HG03571 (cell line): Measurements from ENCODE around the gene TNRC6C.
"Not testable (repeated sequence)": the region's sequence is repeated elsewhere in the genome, so short reads cannot be mapped to it uniquely, and the experiment has no call there.

ENCODE experiments used
- ATAC-seq: cut with Tn5 transposase; IDR thresholded peaks from one replicate; pipeline ENCODE4 v1.9.1; 2021; ENCODE audit not compliant: unreplicated experiment

TNRC6C gene

DNA sequence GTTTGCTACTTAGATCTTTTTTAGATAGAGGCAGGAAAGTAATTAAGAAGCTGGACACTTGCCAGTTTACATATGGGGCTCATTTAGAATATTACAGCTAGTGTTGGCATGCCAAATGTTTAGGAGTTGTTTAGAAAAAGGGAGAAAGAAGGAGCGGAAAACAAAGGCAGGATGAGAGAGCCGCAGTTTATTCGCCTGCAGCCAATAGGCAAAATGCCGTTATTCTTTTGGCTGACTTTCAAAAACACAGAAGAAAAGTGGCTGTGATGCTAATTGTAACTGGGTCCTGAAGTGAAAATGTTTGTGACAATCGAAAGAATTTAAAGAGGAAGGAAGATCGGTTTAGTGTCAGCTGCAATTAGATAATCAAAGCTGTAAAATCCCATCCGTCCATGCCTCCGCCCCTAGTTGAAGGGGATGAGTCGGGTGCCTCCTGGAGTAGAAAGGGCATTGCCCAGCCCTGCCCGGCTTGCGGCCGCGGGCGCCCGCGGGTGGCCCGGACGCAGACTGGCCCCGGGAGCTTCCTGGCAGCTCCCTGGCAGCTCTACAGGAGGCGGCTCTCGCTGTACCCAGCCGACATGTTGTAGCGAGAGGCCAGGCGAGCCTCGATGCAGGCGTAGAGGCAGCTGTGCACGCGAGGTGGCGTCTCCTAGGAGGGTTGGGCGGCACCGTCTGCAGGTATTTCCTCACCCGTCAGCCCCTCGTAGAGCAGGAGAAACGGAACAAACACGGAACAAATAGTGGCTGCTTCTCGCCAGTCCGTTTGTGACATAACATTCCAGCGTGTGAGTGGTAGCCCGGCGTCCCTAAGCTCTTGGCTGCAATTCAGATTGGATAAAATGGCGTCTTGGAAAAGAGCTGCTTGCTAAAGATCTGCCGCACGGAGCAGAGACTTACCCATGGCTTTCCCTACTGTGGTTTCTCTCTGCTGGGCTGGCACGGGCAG lies 82.2 kb downstream of the TNRC6C start:
- ATAC-seq: no peak

DNA sequence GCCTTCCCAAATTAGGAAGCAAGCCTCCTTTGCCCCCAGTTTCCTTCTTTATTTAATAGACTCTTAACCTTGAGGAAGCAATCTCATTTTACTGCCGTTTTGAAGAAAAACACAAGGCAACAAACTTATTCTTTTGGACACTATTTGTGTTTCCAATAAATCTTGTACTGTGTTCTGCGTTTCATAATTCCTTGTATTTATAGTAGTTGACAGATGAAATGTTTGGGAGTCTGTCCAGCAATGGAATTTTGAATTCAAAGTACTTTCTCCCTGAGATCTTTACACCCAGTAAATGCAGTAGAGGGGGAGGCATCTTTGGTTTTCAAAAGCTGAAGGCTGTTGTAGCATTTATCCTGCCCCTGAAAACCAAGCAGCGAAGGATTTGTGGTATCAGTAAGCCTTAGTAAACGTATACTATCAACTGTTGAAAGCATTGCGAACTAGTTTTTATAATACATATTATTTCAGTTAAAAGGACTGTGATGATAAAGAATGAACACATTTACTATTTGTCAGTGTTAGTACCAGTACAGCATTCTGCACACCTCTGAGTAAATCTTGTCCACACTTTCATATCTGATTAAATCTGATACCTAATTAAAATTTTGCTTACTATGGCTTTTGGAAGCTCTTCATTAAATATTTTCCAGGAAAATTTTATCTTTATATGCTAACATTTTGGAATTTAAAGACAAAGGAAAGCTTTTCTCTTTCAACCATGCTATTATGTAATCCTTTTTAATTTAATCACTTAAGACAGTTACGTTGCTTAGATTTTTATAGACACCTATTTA lies 83.1 kb downstream of the TNRC6C start:
- no peak for ATAC-seq

DNA sequence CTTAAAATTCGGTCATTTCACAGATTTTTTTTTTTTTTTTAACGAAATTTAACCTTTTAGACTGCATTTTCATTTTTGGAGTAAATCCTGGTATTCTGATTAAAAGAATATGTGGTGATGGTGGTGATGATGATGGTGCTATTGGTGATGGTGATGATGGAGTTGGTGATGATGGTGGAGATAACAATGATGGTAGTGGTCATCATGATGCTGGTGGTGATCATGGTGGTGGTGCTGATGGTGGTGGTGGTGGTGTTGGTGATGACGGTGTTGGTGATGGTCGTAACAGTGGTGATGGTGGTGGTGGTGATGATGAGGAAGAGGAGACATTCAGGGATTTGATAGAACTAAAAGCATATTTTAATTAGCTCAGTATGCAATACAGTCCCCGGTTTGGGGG lies 84.0 kb downstream of the TNRC6C start:
- ATAC-seq: no peak

DNA sequence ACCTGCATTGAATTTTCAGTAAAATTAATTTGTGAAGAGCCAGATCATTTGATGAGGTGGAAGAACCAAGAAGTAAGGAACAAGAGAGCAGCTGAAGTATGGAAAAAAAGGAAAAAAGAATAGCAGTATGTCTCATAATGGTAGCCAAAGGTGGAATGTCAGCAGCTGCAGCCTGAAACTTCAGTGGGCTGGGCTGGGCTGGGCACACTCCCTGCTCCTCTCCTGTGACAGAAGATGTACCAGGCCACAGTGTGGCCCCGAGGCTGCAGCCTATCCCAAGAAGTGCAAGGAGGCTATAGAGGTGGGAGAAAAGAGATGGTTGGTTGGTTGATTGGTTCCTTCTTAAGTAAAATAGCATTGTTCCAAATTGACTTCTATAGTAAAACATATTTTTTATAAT lies 84.5 kb downstream of the TNRC6C start:
- no peak for ATAC-seq

DNA sequence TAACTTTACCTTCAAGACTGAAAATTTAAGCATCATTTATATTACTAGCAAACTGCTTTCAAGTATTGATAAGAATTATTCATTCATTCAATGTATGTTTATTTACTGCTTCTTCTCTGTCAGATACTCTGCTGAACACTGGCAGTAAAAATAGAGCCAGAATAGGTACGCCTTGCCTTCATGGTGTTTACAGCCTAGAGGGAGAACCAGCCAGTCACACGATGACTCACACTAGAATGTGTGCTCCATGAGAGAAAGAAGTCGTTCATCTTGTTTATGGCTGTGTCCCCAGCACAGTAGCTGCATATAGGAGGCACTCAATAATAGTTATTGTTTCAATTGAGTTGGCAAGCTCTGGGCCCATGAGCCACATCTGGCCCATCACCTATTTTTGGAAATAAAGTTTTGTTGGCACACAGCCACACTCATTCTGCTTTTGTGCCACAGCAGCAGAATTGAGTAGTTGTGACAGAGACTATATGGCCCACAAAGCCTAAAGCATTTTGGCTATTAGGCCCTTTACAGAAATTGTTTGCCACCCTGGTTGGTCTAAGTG lies 85.9 kb downstream of the TNRC6C start:
- no peak for ATAC-seq

DNA sequence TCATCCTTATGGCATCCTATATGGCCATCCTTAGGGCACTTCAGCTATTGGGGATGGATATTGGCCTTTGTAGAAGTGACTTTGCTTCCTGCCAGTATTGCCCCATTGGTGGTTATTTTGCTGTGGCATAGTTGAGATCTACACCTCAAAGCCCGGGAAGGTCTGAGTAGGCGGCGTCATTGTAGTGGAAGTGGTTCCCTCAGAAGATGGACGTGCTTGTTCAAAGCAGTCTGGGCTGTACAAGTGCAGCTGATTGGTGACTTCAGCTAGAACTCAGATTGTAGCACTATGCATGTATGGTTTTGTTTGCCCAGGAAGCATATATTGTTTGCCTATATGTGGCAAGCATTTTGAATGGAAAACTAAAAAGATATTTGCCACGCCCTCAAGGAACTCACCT lies 86.8 kb downstream of the TNRC6C start:
- ATAC-seq: no peak

DNA sequence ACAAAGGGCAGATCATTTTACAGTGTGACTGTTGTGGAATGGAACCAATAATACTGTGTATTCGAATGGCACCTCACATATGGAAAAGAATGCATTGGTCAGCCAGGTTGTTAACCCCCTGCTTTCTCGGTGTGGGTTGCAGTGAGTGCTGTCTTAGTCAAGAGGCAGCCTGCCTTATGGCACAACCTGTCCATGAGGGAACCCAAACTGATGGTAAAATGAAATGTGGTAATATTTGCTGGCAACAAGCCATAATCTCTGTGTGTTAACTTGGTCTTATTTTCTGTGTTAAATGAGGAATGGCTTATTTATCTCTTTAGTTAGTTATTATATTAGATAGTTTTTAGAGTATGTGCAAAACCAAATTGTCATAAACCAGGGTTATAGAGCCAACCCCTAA lies 88.4 kb downstream of the TNRC6C start:
- no peak for ATAC-seq

DNA sequence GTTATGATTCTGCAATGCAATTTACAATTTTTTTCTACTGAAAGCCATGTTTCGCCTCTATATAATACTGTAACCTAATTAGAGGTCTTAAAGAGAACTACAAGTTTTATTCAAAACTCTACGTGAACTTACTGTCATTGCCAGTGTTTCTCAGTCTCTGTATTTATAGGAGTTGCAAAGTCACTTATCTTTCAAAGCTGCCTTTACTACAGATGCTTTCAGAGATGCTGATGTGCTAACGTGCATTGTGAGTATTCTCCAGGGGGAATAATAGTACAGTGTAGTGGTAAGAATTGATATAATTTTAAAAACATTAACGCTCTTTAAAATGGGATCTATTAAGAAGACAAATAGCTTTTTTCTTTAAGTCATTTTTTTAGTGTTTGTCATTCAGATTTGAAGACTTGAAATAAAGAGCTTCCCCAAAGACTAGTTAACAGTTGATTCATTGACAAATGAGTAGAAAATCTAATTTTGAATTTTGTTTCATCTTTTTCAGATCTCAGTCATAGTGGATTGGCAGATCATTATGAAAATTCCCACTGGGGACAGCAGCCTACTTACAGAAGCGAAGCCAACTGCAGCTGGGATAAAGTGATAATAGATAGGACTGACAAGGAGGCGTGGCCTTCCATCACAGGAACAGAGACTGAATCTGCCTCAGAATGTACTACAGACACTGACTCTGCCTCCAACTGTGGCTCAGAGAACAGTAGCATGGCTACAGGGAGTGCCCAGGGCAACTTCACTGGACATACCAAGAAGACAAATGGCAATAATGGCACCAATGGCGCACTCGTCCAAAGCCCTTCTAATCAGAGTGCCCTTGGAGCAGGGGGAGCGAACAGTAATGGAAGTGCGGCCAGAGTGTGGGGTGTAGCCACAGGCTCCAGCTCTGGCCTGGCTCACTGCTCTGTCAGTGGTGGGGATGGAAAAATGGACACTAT lies 90.1 kb downstream of the TNRC6C start:
- no peak for ATAC-seq

DNA sequence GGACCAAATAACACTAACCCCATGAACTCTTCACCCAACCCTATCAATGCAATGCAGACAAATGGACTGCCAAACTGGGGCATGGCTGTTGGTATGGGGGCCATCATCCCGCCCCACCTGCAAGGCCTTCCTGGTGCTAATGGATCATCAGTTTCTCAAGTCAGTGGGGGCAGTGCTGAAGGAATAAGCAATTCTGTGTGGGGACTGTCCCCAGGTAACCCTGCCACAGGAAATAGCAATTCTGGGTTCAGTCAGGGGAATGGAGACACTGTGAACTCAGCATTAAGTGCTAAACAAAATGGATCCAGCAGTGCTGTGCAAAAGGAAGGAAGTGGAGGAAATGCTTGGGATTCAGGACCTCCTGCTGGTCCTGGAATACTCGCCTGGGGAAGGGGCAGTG lies 91.1 kb downstream of the TNRC6C start:
- no peak for ATAC-seq

DNA sequence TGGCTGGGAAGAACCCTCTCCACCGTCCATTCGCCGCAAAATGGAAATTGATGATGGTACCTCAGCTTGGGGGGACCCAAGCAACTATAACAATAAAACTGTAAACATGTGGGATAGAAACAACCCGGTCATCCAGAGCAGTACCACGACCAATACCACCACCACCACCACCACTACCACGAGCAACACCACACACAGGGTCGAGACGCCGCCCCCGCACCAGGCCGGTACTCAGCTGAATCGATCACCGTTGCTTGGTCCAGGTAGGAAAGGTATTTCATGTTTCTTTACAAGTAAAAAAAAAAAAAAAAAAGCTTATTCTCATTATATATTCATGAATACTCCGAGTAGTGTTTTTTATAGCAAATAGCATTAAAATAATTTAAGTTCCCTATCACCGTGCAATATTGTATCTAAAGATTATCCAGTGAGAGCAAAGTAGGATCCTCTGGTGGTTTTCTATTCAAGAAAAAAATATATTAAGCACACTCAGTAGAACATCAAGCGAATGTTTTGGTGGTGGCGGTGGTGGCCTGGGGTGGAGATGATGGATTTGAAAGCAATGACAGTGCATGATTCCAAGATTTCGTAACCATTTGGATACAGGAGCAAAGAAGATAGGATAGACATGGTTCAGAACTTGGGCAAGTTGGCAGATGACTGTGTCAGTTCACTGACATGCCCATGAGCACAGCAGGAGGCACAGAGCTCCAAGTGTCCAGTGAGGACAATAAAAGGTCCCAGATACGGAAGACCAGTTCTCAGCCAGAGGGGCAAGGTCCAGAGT lies 92.9 kb downstream of the TNRC6C start:
- no peak for ATAC-seq

DNA sequence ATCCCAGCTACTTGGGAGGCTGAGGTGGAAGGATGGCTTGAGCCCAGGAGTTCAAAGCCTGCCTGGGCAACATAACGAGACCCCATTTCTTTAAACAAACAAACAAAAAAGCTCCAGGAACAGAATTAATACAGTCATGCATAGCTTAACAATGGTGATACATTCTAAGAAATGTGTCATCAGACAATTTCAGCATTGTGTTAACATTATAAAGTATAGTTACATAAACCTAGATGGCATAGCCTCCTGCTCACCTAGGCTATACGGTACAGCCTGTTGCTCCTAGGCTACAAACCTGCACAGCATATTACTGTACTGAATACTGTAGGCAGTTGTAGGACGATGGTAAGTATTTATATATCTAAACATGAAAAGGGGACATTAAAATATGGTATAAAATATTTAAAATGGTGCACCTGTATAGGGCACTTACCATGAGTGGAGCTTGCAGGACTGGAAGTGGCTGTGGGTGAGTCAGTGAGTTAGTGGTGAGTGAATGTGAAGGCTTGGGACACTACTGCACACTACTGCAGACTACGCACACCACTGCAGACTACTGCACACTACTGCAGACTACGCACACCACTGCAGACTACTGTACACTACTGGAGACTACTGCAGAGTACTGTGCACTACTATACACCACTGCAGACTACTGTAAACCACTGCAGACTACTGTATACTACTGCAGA lies 95.4 kb downstream of the TNRC6C start:
- ATAC-seq: no peak

DNA sequence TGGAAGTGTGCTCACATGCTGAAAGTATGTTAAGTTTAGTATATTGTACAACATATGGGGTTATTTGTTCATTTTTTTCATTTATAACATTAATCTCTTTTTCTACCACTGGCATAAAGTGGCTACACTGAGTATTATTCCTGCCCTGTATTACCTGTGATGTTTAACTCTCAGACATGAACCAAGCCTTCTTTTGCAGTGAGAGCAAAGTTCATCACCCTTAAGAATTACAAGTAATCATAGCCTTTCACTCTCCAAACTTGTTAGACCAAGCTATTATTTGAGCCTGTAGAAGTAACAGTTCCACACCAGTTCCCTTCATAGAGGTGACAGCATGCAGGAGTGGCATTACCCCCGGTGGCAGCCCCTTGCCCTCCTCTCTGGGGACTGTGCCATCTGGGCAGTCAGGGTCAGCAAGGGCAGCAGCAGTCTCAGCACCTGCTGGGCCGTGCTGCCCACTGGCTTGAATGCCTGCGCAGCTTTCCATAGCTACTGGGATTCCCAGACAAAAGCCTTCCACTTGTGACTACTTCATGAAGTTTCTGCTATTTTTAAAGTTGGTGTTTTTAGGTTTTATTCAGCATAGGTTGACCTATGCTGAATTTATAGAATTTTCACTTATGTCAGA lies 98.7 kb downstream of the TNRC6C start:
- no peak for ATAC-seq

DNA sequence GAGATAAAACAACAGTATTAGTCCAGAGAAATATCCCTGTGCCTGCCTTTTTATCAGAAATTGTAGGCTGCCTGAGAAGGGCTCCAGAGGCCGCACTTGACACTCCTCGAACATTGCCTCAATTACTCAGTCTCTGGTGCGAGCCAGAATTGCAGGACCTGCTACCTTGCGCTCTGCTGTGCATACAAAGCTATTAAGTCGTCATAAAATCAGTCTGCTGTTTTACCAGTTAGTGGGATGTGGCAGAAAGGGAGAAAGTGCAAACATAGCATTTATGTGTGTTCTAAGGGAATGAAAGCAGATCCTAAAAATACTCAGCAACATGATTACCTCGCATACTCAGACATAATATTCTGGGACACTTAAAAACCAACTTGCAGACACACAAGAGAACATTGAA lies 99.5 kb downstream of the TNRC6C start:
- ATAC-seq: no peak

DNA sequence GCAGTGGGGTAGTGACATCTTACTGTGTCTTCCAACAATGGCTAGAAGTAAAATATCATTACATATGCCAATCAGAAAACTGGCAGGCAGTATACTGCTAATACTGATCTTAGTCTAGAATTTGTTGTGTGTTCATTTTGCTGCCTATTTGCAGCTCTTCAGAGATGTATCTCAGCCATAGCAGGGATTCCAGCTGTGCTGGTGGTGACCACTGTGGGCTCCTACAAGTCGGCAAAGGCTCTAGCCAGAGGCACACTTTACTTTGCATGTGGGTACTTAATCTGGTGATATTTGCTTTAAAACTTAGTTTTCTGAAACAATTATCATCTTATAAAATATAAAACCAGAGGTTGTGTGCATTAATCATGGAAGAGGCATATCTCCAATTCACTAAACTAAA lies 100.1 kb downstream of the TNRC6C start:
- ATAC-seq: no peak

DNA sequence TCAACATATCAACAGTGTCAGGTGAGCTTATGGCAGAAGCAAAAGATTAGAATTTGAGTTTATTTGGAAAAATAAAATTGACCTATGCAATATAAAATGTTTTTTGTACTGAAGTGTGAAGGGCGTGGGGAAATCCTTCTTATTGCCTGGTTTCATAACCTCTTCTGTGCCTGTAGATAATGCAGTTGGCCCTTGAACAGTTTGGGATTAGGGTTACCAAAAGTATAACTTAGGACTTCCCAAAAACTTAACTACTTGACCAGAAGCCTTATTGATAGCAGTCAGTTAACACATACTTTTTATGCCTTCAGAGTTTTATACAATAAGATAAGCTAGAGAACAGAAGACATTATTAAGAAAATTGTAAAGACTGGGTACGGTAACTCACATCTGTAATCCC lies 104.1 kb downstream of the TNRC6C start:
- ATAC-seq: no peak

DNA sequence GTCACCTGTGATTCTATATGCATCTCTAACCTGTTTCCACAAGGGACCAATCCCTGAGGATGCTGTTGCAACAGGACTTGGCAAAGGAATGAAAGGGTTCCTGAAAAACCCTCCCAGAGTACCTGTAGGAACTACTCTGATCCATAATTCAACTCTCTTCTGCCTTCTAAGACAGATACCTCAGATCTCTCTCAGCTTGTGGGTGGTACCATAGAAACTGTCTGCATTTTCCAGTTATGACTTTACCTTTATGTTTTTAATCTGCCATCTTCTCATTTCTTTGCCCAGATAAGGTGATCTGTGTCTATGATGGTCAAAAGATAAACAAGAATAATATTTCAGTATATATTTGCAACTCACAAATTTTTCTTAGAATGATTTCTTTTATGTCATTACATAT lies 105.0 kb downstream of the TNRC6C start:
- no peak for ATAC-seq

DNA sequence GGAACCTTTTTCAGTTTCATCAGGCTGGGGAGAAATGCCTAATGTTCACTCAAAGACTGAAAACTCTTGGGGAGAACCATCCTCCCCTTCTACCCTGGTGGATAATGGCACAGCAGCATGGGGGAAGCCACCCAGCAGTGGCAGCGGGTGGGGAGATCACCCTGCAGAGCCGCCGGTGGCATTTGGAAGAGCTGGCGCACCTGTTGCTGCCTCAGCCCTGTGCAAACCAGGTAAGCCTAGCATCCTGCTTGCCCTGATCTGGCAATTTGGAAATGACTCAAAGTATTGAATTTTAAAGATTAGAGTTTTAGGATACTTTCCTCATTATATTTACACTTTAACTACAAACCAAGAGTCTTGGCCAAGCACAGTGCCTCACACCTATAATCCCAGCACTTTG lies 106.2 kb downstream of the TNRC6C start:
- no peak for ATAC-seq

DNA sequence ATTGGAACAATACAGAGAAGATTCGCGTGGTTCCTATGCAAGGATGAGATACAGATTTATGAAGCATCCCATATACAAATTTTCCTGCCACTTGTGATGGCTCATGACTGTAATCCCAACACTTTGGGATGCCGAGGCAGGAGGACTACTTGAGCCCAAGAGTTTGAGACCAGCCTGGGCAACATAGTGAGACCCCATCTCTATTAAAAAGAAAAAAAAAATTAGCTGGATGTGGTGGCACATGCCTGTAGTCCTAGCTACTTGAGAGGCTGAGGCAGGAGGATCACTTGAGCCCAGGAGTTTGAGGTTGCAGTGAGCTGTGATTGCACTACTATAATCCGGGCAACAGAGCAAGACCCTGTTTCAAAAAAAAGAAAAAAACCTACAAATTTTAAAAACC lies 108.5 kb downstream of the TNRC6C start:
- ATAC-seq: not testable (repeated sequence)

DNA sequence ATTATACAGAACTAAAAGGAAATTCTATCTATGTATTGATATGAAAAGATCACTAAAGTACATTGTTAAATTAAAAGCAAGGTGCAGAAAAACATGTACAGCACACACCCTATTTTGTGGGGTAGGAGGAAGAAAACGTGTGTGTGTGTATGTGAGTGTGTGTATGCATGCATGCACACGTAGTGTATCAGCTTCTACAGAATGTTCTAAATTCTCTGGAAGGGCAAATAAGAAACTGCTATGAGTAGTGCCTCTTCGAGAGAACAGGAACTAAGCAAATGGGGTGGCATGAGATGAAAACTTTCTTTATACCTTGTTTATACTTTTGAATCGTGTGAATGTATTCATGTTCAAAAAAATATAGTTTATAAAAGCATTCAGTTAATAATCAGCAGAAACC lies 111.2 kb downstream of the TNRC6C start:
- ATAC-seq: no peak
